HG02943 (cell line): ENCODE data around the gene SDHA.

ENCODE experiments used
- ATAC-seq: cut with Tn5 transposase; IDR thresholded peaks from one replicate; pipeline ENCODE4 v1.9.1; 2021; ENCODE audit warnings: mild to moderate bottlenecking, low read depth, moderate library complexity; ENCODE audit not compliant: unreplicated experiment

SDHA gene

DNA sequence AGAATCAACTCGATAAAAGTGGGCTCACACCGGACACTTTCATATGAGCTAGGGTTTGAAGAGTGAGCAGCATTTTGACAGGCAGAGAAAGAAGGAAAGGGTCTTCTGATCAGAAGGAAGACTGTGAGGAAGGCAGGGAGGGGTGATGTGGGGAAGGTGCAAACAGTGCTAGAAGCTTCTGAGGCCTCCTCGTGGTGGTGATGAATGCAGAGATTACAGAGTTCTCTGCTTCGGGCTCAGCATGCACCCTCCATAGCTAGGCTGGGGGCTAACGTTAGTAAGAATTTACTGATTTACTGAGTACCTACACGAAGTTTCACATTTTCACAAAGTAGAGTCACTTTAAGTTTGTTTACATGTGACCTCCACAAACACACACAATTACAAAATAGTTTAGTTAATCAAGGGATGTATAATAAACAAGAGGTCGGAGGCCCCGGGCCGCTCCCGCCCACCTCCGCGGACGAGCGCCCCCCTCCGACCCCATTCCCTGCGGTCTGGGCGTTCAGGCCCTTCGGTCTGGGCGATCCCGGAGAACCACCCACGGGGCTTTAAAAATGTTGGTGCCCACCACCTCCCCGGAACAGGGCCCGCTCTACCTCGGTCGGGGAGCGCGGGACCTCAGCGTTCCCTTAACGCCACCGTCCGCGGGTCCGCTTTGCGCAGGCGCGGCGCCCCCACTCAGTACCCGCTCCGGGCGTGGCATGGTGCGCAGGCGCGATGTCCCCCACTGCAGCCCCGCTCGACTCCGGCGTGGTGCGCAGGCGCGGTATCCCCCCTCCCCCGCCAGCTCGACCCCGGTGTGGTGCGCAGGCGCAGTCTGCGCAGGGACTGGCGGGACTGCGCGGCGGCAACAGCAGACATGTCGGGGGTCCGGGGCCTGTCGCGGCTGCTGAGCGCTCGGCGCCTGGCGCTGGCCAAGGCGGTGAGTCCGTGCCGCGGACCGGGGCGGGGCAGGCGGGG lies at the start of gene SDHA, which contains the start of gene CCDC127:
Gene SDHA, plus strand, starts transcription at position 827 of the 963 bp plus-strand sequence. Its CDS starts 36 bp downstream, at position 863.
Gene CCDC127, minus strand, starts transcription at position 660 of the 963 bp plus-strand sequence. CDS start 1,304 bp downstream, outside the sequence.
- ATAC-seq: peak; percentile 66

DNA sequence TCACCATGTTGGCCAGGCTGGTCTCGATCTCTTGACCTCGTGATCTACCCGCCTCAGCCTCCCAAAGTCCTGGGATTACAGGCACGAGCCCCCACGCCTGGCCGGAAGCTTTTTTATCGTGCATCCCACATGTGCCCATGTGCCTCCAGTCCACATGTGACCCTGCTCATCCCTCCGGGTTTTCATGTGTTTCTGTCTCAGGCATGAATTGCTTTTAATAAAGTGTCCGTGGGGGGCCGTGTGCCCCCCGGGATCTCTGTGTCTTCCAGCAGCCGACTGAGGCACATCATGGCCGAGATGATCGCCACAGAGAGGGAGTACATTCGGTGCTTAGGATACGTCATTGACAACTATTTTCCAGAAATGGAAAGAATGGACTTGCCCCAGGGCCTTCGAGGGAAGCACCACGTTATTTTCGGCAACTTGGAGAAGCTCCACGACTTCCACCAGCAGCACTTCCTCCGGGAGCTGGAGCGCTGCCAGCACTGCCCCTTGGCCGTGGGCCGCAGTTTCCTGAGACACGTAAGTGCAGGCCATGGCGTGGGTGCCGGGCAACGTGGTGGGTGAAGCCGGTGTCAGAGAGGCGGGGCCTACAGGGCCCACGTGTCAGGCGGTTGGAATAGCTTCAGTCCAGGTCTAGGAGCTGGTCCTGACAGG lies 48.9 kb upstream of the SDHA start:
- ATAC-seq: no peak

DNA sequence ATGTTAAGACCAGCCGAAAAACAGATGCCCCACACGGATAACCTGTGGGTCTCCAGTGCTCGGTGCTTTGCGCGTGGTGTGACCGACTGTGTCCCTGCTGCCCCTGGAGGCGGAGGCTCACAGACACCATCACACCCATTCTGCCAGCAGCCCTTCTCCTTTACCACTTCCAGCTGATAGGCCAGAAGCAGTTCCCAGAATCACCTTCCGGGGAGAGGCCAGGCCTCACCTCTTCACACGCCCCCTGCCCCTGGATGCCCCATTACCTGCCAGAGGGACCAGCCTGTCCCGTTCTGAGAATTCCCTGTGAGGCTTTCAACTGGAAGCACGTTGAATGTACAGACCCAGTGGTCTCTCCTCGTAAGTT lies 48.4 kb upstream of the SDHA start:
- ATAC-seq: no peak

DNA sequence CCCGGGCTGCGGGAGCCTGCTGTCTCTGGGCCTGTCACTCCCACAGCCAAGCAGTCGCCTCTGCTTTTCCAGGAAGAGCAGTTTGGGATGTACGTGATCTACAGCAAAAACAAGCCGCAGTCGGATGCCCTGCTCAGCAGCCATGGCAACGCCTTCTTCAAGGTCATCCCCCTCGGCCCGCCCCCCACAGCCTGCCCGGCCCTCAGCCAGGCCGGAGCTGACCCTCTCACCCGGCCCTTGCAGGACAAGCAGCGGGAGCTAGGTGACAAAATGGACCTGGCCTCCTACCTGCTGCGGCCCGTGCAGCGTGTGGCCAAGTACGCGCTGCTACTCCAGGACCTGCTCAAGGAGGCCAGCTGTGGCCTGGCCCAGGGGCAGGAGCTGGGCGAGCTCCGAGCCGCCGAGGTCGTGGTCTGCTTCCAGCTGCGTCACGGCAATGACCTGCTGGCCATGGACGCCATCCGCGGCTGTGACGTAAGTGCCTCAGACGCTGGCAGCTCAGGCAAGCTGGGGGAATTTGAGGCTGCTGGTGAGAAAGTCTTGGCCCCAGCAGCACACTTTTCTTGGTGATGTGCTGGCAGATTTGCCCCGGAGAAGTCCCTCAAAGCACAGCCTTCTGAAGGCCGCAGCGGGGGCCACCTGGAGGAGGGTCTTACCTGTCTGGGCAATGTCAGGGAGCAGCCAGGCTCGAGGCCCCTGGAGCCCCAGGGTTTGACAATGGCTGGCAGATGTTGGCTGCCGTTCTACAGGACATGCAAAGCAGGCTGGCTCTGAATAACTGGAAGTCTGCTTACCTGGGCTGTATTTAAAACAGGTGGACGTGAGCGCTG lies 46.9 kb upstream of the SDHA start:
- no peak for ATAC-seq

DNA sequence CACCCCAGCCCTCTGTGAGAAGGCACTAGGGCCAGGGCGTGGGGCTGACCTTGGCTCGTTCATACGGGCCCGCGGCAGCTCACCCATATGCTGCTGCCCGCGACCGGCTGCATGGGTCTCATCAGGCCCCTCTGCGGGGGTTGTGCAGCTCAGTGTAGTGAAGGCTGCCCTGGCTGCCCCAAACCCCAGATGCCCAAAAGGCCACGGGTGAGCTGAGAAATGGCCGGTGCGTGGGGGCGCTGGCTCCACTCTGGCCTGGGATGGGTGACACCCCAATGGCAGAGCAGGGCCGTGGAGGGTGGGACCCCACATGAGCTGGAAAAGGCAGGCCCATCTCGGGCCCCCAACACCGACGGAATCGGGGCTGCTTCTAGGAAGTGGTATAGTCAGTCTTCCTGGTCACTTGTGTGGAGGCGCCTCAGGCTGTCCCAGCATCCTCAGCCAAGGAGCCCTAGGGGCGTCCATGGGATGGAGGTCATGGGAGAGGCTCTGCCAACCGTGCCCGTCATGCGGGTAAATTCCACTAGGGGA lies 46.3 kb upstream of the SDHA start:
- ATAC-seq: no peak

DNA sequence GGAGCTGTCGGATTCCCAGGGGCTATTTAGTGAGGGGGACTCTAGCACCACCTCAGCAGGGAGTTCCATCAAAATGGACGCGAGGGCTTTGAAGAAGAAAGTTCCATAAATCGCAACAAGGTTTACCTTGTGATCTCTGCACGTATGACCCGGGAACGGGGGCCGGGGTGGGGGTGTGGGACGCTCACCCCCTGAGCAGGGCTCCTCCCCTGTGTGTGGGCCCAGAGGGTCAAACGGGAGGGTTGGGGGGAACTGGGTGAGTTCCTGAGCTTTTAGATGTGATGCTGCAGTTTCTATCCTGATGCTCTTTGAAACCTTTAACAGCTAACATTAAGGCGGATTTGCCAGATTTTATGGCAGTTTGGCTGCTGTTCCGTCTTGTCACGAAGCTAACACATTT lies 45.7 kb upstream of the SDHA start:
- no peak for ATAC-seq

DNA sequence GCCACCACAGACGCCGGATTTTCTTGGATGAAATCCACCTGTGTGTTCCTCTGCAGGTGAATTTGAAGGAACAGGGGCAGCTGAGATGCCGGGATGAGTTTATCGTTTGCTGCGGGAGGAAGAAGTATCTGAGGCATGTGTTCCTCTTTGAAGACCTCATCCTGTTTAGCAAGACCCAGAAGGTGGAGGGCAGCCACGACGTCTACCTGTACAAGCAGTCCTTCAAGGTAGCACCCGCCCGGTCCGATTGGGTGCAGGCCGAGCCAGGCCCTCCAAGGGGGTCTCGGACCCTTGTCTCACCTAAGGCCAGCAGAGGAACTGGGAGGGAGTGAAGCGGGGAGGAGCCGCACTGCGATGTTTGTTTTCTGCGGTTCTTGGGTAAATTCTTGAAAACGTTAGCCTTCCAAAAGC lies 45.3 kb upstream of the SDHA start:
- no peak for ATAC-seq

DNA sequence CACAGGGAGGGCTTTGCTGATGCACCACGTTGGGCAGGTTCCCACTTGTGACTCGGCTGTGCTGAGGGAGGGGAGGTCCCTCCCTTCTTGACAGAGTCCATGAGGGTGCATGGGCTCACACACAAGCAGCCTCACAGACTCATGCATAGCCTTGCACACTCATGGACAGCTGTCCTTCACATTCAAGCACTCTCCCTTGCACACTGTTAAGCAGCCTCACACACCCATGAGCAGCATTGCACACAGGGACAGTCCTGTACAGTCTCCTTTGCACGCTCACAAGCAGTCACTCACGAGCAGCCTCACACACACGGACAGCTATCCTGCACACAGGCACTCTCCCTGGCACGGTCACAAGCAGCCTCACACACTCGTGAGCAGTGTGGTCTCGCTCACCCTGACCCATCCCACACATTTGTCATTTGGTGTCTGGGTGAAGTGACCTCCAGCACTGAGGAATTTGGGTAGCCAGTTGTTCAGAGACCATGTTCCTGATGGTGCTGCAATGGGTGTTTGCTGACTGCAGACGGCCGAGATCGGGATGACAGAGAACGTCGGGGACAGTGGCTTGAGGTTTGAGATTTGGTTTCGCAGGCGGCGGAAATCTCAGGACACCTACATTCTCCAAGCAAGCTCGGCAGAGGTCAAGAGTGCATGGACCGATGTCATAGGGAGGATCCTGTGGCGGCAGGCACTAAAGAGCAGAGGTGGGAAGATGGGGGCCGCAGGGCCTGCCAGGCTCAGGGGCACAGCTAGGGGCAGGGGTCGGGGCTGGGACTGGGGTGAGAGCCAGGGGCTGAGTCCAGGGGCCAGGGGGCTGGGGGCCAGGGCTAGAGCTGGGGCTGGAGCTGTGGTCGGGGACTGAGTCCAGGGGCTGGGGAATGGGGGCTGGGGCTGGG lies 44.5 kb upstream of the SDHA start:
- no peak for ATAC-seq

DNA sequence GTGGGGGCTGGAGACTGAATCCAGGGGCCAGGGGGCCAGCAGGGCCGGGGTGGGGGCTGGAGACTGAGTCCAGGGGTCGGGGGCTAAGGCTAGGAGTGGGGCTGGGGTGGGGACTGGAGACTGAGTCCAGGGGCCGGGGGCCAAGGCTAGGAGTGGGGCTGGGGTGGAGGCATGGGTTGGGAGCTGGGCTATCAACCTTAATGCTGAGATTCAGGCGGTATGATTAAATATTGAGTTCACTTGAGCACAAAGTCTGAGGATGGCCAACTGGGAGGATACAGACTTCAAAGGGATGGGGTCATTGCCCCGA lies 43.9 kb upstream of the SDHA start:
- no peak for ATAC-seq

DNA sequence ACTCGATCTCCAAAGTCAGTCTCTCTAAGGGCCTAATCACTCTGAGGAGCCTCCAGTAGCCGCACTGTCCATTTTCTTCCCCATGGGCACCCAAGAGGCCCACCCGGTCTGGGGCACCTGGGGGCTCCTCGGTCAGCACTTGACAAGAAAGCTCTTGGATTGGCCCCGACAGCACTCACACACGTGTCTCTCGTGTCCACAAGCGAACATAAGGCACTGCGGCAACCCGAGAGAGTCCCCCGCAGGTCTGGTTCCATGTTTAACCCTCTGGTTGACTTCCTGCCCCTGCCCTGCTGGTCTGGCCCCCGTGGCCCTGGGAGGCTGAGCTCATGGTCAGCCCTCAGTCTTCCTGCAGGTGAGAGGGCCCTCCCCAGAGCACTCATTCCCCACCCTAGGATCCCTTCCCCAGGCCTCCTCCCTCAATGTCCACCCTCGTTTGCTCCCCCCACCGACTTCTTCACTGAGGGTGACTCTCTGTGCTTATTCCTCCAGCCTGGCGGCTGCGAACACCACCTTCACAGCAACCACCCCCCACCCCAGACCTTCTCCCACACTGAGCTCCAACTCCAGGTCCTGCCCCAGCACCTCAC lies 43.1 kb upstream of the SDHA start:
- no peak for ATAC-seq

DNA sequence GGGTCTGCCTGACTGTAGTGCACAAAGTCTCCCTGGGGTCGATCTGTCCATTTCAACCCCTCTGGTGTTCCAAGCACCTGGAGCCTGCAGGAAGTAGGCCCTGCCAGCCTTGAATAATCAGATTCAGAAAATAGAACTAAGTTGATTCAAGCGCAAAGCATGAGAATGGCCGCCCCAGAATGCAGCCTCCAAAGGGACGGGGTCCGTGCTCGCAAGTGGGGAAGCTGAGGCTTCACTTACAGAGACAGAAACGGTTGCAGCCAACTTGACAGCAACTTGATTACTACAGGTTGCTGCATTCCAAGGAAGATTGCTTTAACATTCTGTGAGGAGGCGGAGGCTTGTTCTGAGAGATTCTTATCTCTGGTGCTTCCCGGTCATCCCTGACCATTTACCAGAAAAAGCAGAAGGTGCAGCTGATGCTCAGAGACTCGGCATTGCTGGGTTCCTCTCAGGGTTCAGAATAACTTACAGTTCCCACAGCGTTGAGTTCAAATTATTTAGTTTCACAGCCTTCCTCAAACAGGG lies 41.8 kb upstream of the SDHA start:
- ATAC-seq: no peak

DNA sequence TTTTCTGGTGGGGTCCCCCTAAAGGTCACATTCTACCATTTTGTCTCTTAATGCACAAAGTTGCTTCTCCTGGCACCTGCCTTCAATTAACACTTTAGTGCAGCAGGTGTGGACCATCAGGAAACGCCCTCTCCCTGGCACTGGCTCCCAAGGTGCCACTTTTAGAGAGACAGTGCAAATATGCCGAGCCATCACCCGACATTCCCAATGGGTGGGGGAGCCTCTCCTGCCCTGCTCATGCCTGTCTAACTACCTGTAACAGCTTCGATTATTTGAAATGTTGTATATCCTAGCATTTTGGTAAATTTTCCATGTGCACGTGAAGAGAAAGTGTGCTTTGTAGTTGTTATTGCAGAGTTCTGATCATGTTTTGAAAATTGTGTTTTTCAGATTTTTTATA lies 40.0 kb upstream of the SDHA start:
- no peak for ATAC-seq

DNA sequence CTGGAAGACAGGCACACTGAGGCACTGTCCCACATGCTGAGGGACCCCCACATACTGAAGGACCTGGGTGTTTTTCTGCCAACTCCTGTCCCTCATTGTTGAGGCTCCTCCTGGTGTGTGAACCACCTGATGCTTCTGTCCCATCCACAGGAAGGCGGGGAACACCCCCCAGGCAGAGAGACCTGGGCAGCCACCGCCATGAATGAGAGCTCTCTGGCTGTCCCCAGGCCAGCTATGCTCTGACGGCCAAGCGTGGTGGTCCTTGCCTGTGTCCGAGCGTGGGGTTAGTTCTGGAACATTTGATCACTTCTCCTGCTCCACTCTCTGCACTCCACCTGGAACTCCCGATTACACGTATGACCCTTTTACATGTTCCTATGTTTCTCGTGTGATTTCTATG lies 38.7 kb upstream of the SDHA start:
- ATAC-seq: no peak

DNA sequence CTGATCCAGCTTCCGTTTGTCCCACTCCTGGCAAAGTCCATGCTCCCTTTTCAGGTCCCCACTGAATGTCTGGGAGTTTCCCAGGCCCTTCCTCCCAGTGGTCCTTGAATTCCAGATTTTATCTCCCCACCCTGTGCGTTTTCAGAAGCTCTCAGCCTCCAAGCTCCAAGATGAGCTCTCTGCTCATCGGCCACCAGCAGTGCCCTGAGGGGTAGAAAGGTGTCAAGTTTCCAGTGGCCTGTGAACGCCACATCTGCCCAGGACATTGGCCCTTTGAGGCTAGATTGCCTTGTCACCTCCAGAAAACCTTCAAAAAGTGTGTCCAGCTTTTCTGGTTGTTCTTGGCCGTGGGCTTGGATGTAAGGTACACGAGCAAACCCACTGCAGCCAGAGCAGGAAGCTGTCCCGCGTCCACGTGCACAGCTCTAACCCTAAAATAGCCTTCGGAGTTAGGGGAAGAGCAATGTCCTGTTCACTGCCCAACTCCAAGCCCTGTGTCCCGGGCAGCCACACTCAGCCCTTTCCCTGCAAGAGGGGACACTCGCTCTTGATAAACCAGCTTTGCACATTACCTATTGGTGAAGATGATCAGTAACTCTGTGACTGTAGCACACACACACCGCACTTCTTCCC lies 37.7 kb upstream of the SDHA start:
- ATAC-seq: no peak

DNA sequence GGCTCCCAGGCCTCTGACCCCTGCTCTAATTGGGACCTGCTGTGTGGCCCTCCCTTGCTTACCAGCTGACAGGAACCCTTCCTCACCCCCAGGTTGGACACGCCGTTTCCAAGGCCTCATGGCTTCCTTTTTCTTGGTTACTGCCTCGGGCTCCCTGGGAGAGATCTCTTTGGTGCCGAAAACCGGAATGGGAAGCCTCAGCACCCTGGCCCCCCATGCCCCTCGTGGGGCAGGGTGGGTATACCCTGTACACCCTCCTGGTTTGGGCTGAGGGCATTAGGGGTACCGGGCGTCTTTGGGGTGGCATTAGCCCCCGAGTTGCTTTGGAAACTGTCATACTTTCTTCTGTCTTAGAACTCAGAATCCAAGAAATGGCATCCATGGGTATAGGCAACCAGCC lies 37.0 kb upstream of the SDHA start:
- no peak for ATAC-seq

DNA sequence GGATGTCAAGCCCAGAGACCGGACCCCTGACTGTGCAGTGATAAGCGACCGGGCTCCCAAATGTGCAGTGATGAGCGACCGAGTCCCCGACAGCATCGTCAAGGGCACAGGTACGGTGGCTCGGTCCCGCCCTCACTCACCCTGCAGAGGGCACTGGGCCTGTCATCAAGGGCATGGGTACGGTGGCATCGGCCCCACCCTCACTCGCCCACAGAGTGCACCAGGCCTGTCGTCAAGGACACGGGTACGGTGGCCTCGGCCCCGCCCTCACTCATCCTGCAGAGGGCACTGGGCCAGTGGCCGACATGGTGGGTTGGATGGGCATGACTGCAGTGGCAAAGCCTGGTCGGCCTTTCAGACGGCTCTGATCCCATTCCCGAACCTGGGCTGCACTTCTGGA lies 36.6 kb upstream of the SDHA start:
- no peak for ATAC-seq

DNA sequence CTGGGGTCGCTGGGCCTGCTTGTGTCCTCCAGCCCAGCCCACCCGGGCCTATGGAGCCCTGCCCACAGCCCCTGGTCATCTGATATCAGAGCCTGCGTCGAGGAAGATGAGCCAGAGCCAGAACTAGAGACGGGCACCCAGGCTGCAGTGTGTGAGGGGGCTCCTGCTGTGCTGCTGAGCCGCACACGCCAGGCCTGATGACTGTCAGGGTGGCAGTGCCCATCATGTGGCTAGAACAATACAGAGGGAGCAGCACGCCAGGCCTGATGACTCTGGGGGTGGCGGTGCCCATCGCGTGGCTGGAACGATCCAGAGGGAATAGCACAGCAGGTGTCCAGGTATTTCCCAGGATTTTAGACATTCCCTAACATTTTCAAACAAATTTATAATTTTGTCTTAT lies 36.0 kb upstream of the SDHA start:
- ATAC-seq: no peak

DNA sequence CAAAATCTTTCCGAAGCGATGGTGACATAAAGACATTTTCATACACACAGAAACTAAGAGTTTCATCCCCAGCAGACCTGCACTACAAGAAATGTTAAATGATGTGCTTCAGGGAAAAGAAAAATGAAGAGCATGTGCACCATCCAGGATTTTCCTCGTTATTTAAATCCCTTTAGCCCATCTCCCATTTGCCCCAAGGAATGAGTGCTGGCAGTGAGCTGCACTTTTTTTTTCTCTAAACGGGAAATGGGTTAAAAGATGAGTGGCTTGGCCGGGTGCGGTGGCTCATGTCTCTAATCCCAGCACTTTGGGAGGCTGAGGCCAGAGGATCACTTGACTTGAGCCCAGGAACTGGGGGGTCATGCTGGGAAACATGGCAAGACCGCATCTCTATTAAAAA lies 33.6 kb upstream of the SDHA start:
- no peak for ATAC-seq
